ENCODE measurements around the gene LAMC2.

Gene LAMC2

DNA sequence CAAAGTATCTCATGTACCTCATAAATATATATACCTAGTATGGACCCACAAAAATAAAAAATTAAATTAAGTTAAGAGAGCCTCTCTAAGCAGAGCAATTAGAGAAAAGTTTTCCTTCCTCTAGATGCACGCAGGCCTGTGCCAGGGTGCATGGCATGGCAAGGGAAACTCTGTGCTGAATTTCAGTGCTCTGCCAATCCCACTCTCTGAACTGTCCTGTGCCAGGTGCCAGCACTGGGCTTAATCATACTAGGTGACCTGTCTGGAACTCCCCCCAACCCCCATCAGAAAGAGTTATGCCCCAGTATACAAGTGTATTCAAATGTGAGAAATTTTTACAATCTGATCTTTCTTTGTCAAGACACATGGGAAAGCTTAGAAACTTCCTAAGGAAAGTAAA lies 10.4 kb upstream of the LAMC2 start:
- DNase-seq = no peak

DNA sequence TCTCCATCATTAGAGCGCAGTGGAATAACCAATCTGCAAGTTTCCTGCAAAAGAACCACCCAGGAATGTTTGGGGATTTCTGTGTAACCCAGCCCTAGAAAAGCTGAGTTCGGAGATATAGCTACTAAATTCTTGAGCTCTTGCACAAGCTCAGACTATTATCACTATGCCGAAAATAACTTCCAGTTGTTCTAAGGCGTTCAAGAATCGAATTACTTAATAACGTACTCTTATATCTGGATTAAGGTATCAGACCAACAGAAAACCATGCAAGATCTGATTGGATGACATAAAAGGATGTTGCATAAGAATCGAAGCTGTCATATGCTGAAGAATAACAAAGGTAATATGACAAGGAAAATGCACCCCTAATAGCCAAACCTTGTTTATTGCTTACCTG lies 7.5 kb upstream of the LAMC2 start:
- no peak for DNase-seq

DNA sequence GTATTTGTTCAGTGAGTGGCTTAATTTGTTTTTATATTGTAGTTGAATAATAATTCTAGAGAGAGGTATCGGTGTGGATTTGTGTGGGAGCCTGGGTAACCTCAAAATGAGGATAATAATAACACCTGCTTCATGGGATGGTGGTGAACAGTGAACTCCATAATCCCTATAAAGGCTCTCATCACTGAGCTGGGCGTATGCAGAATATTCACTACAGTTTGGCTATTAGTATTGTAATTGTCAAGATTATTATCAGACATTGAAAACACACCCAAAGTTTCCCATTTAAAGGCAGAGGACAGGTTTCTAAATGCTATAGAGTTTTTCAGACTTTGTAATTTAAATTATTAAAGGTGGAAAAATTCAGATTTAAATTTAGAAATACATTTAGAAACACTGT lies 7.0 kb upstream of the LAMC2 start:
- DNase-seq = no peak

DNA sequence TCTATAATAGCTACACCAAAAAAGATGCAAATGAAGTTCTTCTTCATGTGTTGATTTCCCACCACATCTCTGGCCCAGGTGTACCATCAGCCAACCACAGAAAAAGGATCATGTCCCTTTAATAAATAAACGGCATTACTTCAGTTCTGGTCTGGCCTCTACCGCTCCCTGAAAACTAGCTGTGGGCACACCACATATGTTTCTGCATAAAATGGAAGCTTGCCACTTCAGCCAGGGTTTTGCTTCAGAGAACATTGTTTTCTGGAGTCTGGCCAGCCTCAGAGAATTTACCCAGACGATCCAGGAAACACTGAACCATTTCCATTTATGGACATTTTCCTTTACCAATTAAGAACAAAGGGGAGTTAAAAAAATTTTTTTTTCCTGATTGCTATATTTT lies 5.8 kb upstream of the LAMC2 start:
- no peak for DNase-seq

DNA sequence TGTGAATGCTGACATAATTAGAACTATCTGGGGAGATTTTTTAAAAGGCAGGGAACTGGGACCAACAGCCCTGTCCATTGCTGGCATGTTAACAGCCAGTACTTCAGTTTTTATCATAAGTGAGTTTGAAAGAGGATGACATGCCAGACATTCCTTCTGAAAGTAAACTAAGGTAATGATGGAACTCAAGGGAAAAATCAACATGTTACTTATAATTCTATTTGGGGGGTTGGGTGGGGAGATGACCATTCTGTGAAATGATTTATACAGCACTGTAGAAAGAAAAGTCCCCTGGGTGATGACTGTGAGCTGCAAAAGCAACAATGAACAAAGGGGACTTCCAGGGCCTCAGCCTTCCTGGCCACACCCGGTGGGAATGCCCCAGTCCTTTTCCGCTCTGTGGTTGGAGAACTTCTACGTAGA lies 5.4 kb upstream of the LAMC2 start:
- DNase-seq = no peak

DNA sequence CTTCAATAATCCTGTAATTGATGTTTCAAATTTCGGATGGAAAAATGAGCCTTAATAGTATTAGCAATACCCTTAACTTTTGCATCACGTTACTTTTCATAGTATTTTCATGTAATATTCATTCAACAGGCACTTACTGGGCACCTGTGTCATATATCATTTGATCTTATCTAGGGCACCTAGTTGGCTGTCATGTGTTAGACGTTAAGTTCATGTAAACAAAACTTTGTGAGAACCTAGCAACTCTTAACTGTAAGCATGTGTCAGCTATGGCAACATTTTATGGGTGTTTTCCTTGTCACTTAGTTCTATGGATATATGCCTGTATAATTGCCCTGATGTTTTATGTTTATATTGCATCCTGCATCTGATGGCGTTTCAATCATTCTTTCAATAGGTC lies 777 bp downstream of the LAMC2 start:
- DNase-seq = no peak

DNA sequence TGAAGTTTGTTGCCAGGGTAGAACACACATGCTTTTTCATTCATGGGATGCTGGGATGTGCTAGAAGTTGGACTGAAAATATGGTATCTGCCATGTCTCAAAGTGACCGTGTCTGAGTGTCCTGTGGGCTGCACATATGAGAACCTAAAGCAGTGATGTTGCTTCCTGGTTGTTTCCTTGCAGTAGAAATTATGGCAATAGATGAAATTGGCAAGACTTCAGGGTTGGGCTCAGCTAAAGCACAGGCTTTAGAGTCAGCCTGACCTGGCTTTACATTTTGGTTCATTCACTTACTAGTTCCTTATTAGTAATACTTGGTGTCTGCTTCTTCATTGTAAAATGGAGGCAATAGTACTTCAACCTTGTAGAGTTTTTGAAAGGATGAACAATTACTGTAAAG lies 2.2 kb downstream of the LAMC2 start:
- DNase-seq = no peak

DNA sequence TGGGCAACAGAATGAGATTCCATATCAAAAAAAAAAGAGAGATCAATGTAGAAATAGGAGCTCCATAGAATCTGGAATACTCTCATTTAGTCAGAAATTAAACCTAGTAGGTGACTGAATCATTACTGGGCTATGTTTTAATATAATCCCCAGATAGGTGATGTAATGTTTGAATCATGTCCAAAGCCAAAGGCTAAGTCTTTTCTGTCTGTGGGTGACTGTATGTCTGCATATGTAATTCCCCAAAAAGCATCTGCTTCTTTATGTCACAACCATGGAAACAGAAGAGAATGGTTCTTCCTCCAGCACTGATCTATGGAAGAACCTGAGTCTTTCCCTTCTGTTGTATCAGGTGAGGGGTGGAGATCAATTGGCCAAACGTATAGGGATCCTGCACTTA lies 5.8 kb downstream of the LAMC2 start:
- DNase-seq = no peak

DNA sequence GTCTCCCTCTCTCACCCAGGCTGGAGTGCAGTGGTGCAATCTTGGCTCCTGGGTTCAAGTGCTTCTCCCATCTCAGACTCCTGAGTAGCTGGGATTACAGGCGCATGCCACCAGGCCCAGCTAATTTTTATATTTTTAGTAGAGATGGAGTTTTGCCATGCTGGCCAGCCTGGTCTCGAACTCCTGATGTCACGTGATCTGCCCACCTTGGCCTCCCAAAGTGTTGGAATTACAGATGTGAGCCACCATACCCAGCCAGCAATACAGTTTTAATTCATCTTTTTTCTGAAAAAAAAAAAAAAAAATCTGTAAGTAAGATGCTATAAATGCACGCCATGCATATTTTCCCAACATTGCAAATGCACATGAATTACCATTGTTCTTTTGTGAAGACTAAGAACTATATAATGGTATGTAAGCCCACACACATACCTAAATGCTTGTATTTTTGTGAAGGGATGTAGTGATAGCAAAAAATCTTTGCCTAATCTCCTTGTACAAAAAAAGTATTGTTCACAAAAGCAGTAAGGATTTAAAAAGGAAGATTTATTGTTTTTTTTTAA lies 8.0 kb downstream of the LAMC2 start:
- no peak for DNase-seq

DNA sequence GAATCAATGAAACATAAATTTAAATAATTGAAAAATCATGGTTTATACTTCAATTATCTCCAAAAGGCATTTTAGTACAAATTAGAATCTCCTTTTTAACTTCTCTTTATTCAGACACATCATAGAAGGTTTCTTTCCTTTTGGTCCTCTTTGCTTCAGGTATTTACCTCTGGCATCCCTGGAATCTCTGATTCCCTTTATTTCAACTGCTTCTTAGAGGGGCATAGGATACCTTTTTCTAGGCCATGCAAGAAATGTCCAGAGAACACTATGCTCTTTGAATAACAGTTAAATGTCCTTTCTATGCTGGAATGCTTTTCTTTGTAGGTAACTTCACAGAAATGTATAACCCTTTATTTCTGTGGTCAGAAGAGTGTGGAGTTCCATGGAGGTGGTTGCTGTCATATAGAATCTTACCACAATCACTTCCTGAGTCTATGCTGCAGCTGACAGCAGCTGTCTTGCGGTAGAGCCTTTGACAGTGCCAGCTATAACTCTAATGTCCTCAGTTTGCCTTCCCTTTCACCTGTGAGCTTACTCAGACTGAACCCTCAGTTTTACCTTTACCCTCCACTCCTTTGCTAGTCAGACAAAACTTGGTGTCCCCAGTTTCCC lies 8.6 kb downstream of the LAMC2 start:
- DNase-seq = no peak

DNA sequence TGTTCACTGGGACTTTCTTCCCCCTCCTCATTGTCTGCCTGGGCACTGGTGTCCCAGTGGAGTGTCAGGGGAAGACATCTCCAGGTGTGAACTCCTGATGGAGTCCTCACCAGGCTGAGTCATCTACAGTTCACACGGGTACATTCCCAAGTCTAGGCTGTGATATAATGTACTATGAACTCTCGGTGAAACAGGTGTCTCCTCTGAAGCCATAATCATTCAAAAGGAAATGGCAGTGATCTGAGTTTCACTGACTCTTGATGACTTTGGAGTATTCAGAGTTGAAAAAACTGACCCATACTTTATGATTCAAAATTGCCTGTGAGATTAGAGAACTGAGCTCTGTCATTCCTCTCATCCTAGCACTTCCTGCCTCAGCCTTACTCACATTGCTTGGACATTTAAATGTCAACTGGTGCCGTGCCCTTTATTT lies 9.1 kb downstream of the LAMC2 start:
- no peak for DNase-seq

DNA sequence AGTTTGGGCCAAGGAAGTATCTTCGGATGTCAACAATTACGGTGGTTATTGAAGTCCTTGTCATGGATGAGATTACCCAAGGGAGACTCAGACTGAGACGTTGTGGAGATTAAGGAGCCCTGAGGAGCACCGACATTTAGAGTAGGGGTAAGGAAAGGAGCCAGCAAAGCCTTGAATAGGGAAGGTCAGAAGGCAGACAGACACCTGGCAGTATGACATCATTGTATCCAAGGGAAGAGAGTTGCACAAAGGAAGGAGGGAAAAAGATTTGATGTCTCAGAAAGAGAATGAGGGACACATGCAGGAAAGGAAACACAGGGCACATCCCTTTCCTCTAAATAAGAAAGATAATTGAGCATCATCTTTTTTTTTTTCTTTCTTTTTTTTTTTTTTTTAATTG lies 11.7 kb downstream of the LAMC2 start:
- DNase-seq = no peak

DNA sequence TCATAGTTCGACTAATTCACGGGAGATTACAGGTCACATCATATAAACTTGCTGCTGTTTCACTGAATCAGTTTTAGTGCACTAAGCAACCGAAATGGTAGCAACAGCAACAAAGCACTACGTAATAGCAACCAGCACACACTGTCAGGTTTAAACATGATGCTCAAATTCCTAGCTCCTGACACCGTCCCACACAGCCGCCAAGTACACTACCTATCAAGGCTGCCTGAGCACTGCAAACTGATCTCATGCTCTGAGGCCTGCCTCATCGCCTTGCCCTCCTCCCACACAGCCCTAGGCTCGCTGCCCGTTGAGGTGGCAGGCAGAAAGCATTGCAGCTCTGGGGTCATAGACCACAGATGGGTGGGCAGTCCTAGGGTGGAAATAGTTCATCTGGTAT lies 12.4 kb downstream of the LAMC2 start:
- DNase-seq = no peak

DNA sequence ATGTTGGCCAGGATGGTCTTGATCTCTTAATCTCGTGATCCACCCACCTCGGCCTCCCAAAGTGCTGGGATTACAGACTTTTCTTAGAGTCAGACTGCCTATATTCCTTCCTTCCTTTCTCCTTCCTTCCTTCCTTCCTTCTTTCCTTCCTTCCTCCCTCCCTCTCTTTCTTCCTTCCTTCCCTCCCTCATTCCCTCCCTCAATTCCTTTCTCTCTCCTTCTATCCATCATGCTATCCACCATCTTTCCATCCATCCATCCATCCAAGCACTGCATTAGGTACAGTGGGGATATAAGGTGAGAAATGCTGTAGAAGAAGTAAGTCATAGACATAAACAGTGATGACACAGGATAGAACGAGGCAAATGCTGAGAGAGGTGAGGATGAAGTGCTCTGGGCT lies 13.2 kb downstream of the LAMC2 start:
- no peak for DNase-seq

DNA sequence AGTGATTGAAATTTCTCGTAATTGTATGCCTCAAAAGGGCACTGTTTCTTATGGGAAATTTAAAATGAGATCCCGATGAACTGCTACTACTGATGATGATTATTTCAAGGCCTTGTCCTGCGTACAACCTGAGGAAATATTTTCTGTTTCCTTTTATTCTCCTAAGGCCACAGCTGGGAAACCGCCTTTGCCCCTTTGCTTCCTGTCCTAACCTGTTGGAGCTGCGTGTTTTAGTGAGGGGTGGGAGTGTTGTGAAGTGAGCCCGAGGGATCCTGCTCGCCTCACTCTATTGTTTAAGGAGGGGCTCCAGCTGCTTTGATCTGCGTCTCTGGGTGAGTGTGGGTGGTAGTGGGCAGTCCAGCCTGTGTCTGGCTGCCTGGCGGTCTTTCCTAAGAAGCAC lies 14.4 kb downstream of the LAMC2 start:
- DNase-seq = no peak

DNA sequence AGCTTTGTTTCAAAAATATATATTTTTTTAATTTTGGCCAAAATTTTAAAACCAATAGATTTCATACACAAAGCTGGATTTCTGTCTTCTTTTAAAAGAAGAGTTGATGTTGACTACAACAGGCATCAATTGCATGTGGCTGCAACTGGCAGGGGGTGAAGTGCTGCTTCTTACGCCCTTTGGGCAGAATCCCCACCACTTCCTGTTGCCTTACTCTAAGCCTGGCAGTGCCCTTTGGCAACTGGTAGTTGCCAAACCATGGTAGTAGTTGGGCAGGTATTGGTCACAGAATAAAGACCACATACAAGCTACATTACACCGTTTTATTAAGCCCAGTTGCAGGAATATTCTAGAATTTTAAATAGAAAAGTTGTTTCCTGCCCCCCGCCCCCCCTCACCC lies 17.0 kb downstream of the LAMC2 start:
- no peak for DNase-seq

DNA sequence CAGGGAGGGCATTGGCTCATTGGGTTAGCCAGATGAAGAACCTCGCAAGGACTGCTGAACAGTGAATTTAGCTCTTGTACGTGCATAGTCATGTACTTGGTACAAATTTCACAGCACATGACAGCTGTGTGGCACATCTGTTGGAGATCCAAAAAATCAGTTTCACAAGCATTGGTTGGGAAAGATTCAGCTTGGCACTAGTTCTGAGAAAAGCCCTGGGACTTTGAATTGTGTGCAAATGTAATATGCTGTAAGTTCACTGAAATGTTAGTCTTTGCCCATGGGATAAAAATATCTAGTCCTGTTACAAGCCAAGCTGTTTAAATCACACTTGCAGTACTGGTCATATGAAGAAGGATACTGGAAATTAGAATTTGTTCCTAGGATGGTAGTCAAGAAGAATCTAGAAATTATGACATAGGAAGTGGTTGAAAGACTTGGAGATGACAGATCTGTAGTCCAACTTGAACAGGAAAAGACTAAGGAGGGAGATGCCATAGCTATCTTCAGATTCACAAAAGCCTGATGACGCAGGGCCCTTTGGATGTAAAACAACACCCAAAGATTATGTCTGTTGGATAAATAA lies 19.2 kb downstream of the LAMC2 start:
- DNase-seq = no peak

DNA sequence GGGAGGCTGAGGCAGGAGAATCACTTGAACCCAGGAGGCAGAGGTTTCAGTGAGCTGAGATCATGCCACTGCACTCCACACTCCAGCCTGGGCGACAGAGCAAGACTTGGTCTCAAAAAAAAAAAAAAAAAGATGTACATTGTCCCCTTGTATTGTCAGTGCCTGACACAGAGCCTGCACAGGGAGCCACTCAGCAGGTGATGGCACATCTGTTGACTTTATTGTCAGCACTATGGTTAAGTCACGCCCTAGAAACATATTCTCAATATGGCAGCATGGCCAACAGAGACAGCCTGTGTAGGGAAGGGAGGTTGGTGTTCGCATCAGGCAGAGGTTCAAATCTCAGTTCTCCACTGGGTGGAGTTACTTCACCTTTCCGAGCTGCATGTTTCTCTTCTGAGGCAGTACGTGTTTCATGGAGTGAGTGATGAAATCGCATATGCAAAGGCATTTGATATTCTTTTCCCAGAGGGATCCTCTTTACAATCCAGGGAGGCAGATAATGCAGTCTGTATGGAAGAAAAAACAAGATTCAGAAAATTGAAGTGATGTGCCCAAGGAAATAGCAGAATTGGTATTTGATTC lies 20.6 kb downstream of the LAMC2 start:
- DNase-seq = no peak

DNA sequence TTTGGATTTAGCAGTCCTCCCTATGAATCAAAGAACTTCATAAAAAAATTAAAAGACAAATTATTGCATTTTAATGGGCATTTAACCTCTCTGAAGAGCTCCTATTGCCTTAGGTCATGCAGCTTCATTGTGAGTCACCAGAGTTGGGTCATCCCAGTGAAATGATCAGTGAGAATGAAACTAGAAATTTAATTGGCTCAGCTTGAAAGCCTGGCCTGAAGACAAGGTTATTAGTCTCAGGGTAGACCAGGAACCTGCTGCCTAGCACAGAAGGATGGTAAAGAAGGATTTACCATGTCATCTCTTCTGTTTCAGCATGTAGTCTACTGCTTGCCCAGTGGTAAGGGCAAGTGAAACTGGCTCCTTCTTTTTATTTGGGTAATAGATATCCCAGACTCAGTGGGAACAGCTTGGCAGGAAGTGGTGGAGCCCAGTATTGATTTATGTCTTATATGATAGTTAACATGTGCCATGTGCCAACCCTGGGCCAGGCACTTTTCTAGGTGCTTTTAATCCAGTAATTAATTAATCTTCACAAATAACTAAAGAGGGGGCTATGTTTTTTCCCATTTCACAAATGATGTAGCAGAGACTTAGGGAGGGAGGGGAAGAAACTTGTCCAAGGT lies 23.6 kb downstream of the LAMC2 start:
- no peak for DNase-seq

DNA sequence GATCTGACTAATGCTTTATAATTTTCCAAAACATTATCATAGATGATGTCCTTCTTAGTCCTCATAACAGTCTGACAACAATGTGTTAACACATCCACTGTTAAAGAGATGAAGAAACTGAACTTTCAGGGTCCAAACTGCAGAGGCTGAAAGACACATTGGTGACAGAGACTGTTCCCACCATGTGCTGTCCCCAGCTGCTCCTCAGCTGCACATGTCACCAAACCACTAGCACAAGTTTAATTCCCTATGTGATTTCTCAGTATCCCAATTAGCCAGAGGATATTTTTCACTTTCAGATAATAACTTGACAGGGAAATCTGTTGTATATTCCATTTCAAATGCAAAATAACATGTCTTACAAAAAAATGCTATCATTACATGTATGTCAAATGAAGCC lies 24.6 kb downstream of the LAMC2 start:
- DNase-seq = no peak

DNA sequence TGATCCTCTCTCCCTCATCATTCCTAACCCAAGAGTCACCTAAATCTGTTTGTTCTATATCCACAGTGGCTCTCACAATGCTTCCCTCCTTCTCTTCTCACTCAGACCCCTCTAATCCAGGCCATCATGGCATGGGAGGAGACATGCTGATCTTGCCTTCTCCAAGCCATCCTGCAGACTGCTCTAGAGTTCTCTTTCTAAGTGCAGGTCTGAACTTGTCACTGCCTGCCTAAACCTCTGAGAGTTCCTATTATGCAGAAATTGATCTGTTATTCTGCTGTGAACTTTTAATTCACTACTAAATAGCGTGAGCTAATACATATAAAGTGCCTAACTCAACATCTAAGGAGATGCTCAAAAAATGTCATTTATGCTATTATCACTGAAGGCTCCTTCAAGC lies 26.8 kb downstream of the LAMC2 start:
- DNase-seq = no peak

DNA sequence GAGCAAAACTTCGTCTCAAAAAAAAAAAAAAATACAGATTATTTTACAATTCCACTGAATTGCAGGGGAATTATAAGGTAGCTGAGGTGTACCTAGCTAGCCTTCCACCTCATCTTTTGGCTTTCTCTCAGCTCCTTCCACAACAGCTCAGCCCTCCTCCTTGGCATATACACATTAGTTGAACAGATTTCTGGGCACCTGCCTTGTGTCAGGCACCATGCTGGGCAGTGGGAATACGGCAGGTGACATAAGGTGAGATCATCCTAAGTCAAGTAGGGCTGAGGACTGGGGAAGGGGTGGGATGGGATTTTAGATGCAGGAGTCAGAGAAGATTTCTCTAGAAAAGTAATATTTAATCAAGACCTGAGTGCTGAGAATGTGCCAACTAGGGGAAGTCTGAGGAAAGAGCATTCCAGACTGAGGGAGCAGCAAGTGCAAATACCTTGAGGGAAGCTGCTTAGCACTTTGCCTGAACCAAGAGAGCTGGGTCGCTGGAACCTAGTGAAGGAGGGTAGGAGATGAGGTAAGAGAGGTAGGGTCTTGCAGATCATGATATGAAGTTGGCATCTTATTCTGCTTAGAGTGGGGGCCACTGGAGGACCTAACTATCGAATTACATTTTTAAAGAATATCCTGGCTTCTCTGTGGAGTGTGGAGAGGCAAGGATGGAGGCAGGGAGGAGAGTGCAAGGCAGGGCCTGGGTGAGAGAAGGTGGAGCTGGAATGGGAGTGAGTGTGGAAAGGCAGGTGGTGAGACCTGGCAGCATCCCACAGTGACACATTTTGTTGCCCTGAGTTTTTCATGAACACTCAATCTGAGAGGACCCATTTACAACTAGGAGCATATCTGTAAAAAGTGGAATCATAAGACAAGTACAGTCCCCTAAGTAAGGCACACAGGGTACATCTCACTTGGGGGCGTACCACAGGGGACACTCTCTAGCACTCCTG lies 28.2 kb downstream of the LAMC2 start:
- no peak for DNase-seq

Measured in activated T-cell treated with anti-CD3 and anti-CD28 coated beads, Interleukin-2, amount 50 U/mL, for 1 hour (primary cell).